ENCODE data around the gene TMSB4X. TPM values are rescaled to one million over a fixed set of nuclear protein-coding genes. Genes with fewer than 3 reads are reported as not detected.
"Not testable (repeated sequence)": the region's sequence is repeated elsewhere in the genome, so short reads cannot be mapped to it uniquely, and the experiment has no call there.

TMSB4X gene
- total and polyA plus RNA-seq, 4 donors = 4,686 to 9,527 (median 8,202) TPM

GRCh38 chrX:12930150-12930549, 44.8 kb upstream of the TMSB4X start:
- Histone ChIP-seq H3K4me1 (ENCODE audit: control insufficient read depth in 5 of 5, insufficient read depth in 5 of 5, low read length in 5 of 5) (no peaks in the 10 kb centered on the region), H3K9ac (ENCODE audit: insufficient read depth in 1 of 2, low read length in 2 of 2) (no peak overlapping the region), H3K27ac (ENCODE audit: low read depth in 1 of 2, low read length in 1 of 2) (no peak overlapping the region), H3K36me3 (ENCODE audit: control insufficient read depth in 4 of 4, insufficient read depth in 4 of 4, low read length in 4 of 4) (no peaks in the 10 kb centered on the region), H3K9me3 (ENCODE audit: control insufficient read depth in 4 of 4, insufficient read depth in 3 of 4, low read length in 3 of 4) (no peaks in the 10 kb centered on the region), H3K4me3 (no peak overlapping the region), H3K27me3 (ENCODE audit: control insufficient read depth in 3 of 3, insufficient read depth in 3 of 3, low read length in 2 of 3) (peaks cover 0 to 9% (median 3%) of the 10 kb centered on the region in 3 donors)
- TF ChIP-seq CTCF (IDR thresholded peaks at IDR 0.05; ENCODE audit: control extremely low read depth, extremely low read depth) = no peak
- WGBS, 2 donors = 87 to 90% methylated on average over 2 of the region's 2 CpGs
- DNase-seq (no peak), ATAC-seq (ENCODE audit: insufficient read depth, low FRiP score) (no peak)

GRCh38 chrX:12932244-12932643, 42.7 kb upstream of the TMSB4X start:
- no peak for ATAC-seq (ENCODE audit: insufficient read depth, low FRiP score)
- H3K9ac ChIP-seq (ENCODE audit: insufficient read depth in 1 of 2, low read length in 2 of 2) = no peak overlapping the region
- TF ChIP-seq CTCF (IDR thresholded peaks at IDR 0.05; ENCODE audit: control extremely low read depth, extremely low read depth) = no peak
- H3K4me1 ChIP-seq (ENCODE audit: control insufficient read depth in 5 of 5, insufficient read depth in 5 of 5, low read length in 5 of 5) = no peaks in the 10 kb centered on the region
- H3K27me3 ChIP-seq (ENCODE audit: control insufficient read depth in 3 of 3, insufficient read depth in 3 of 3, low read length in 2 of 3) = peaks cover 0 to 9% (median 4%) of the 10 kb centered on the region in 3 donors
- no peaks in the 10 kb centered on the region for H3K36me3 ChIP-seq (ENCODE audit: control insufficient read depth in 4 of 4, insufficient read depth in 4 of 4, low read length in 4 of 4)
- 92 to 100% methylated on average over 1 of the region's 1 CpG for WGBS, 2 donors
- DNase-seq = no peak
- H3K27ac ChIP-seq (ENCODE audit: low read depth in 1 of 2, low read length in 1 of 2) = no peak overlapping the region
- H3K9me3 ChIP-seq (ENCODE audit: control insufficient read depth in 4 of 4, insufficient read depth in 3 of 4, low read length in 3 of 4) = no peaks in the 10 kb centered on the region
- no peak overlapping the region for H3K4me3 ChIP-seq

DNA sequence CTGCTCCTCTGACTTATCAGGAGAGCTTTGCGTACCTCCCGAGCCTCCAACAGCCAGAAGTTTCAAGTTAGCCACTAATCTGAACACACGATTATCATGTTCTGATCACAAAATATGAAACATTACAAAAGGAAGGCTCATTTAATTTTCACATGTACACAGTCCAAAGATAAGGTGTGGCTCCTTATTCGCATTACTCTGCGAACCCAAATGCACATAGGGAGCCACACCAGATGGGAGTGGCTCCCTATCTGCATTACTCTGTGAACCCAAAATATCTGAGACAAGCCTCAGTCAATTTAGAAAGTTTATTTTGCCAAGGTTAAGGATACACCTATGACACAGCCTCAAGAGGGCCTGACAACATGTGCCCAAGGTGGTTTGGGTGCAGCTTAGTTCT, 40.1 kb upstream of the TMSB4X start:
- Histone ChIP-seq H3K9me3 (ENCODE audit: control insufficient read depth in 4 of 4, insufficient read depth in 3 of 4, low read length in 3 of 4) (no peaks in the 10 kb centered on the region), H3K4me3 (no peak overlapping the region), H3K4me1 (ENCODE audit: control insufficient read depth in 5 of 5, insufficient read depth in 5 of 5, low read length in 5 of 5) (no peaks in the 10 kb centered on the region), H3K36me3 (ENCODE audit: control insufficient read depth in 4 of 4, insufficient read depth in 4 of 4, low read length in 4 of 4) (no peaks in the 10 kb centered on the region), H3K9ac (ENCODE audit: insufficient read depth in 1 of 2, low read length in 2 of 2) (no peak overlapping the region), H3K27me3 (ENCODE audit: control insufficient read depth in 3 of 3, insufficient read depth in 3 of 3, low read length in 2 of 3) (peaks cover 0 to 4% (median 4%) of the 10 kb centered on the region in 3 donors), H3K27ac (ENCODE audit: low read depth in 1 of 2, low read length in 1 of 2) (no peak overlapping the region)
- no peak for TF ChIP-seq CTCF (IDR thresholded peaks at IDR 0.05; ENCODE audit: control extremely low read depth, extremely low read depth)
- ATAC-seq (ENCODE audit: insufficient read depth, low FRiP score) (no peak), DNase-seq (no peak)
- 90 to 92% methylated on average over 5 of the region's 5 CpGs for WGBS, 2 donors

DNA sequence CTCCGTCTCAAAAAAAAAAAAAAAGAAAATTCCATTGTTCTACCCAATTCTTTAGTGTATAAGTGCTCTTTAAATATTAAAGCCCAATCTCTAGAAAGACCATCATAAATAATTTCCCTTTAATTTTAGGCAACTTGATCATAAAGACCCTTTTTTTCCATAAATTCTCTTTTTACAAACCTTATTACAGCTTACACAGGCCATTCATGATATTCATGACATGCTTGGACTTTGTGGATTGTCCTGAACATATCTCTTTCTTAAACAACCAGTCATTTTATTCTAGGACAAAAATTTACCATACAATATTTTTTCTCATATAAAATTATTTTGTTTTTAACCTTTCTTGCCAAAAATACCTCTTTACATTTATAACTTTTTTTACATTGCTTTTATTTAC, 38.0 kb upstream of the TMSB4X start:
- H3K9ac ChIP-seq (ENCODE audit: insufficient read depth in 1 of 2, low read length in 2 of 2) = no peak overlapping the region
- WGBS, 2 donors = 94% methylated on average over 1 of the region's 1 CpG; no CpG with 5 or more reads in 1 of the 2 donors
- H3K36me3 ChIP-seq (ENCODE audit: control insufficient read depth in 4 of 4, insufficient read depth in 4 of 4, low read length in 4 of 4) = no peaks in the 10 kb centered on the region
- no peak overlapping the region for H3K27ac ChIP-seq (ENCODE audit: low read depth in 1 of 2, low read length in 1 of 2)
- H3K9me3 ChIP-seq (ENCODE audit: control insufficient read depth in 4 of 4, insufficient read depth in 3 of 4, low read length in 3 of 4) = no peaks in the 10 kb centered on the region
- peaks cover 0 to 4% (median 0%) of the 10 kb centered on the region in 3 donors for H3K27me3 ChIP-seq (ENCODE audit: control insufficient read depth in 3 of 3, insufficient read depth in 3 of 3, low read length in 2 of 3)
- no peak overlapping the region for H3K4me3 ChIP-seq
- H3K4me1 ChIP-seq (ENCODE audit: control insufficient read depth in 5 of 5, insufficient read depth in 5 of 5, low read length in 5 of 5) = no peaks in the 10 kb centered on the region
- no peak for DNase-seq
- no peak for ATAC-seq (ENCODE audit: insufficient read depth, low FRiP score)
- TF ChIP-seq CTCF (IDR thresholded peaks at IDR 0.05; ENCODE audit: control extremely low read depth, extremely low read depth) = no peak

GRCh38 chrX:12940471-12940870, 34.4 kb upstream of the TMSB4X start:
- not testable (repeated sequence) for H3K27ac ChIP-seq (ENCODE audit: low read depth in 1 of 2, low read length in 1 of 2); H3K9ac ChIP-seq (ENCODE audit: insufficient read depth in 1 of 2, low read length in 2 of 2); H3K27me3 ChIP-seq (ENCODE audit: control insufficient read depth in 3 of 3, insufficient read depth in 3 of 3, low read length in 2 of 3); H3K4me3 ChIP-seq; H3K9me3 ChIP-seq (ENCODE audit: control insufficient read depth in 4 of 4, insufficient read depth in 3 of 4, low read length in 3 of 4); DNase-seq; H3K36me3 ChIP-seq (ENCODE audit: control insufficient read depth in 4 of 4, insufficient read depth in 4 of 4, low read length in 4 of 4); ATAC-seq (ENCODE audit: insufficient read depth, low FRiP score); H3K4me1 ChIP-seq (ENCODE audit: control insufficient read depth in 5 of 5, insufficient read depth in 5 of 5, low read length in 5 of 5)
- WGBS, 2 donors = 84 to 94% methylated on average over 5 to 9 of the region's 9 CpGs

- WGBS, 2 donors = 45 to 67% methylated on average over 4 to 5 of the region's 6 CpGs
Measured at GRCh38 chrX:12943592-12943991, 31.3 kb upstream of the TMSB4X start.

More at GRCh38 chrX:12943592-12943991, 31.3 kb upstream of the TMSB4X start:
- not testable (repeated sequence) for H3K27me3 ChIP-seq (ENCODE audit: control insufficient read depth in 3 of 3, insufficient read depth in 3 of 3, low read length in 2 of 3); H3K4me3 ChIP-seq; H3K9me3 ChIP-seq (ENCODE audit: control insufficient read depth in 4 of 4, insufficient read depth in 3 of 4, low read length in 3 of 4); H3K36me3 ChIP-seq (ENCODE audit: control insufficient read depth in 4 of 4, insufficient read depth in 4 of 4, low read length in 4 of 4); ATAC-seq (ENCODE audit: insufficient read depth, low FRiP score); DNase-seq; H3K4me1 ChIP-seq (ENCODE audit: control insufficient read depth in 5 of 5, insufficient read depth in 5 of 5, low read length in 5 of 5); H3K9ac ChIP-seq (ENCODE audit: insufficient read depth in 1 of 2, low read length in 2 of 2); H3K27ac ChIP-seq (ENCODE audit: low read depth in 1 of 2, low read length in 1 of 2)
